GM19467 (cell line): ENCODE results near the gene PAK6.

Experiments
- ATAC-seq: cut with Tn5 transposase; IDR thresholded peaks from one replicate; pipeline ENCODE4 v1.9.1; 2021; ENCODE audit warnings: mild to moderate bottlenecking, moderate library complexity; ENCODE audit not compliant: unreplicated experiment

Gene PAK6

GRCh38 chr15:40307421-40308211 is 68.8 kb downstream of the PAK6 start, which contains the start of gene PLCB2:
Gene PLCB2 (minus strand): TSS chr15:40307935. CDS start chr15:40307672, 263 bp downstream.
- ATAC-seq = peak; percentile 47

GRCh38 chr15:40309344-40309862 is 70.5 kb downstream of the PAK6 start:
- no peak for ATAC-seq

- ATAC-seq = no peak
Measured at GRCh38 chr15:40310001-40310959, 71.4 kb downstream of the PAK6 start.

- no peak for ATAC-seq
Measured at GRCh38 chr15:40310993-40311392, 72.1 kb downstream of the PAK6 start.

- ATAC-seq = no peak
Measured at GRCh38 chr15:40312370-40313158, 73.7 kb downstream of the PAK6 start.

GRCh38 chr15:40313531-40314398 is 74.9 kb downstream of the PAK6 start:
- no peak for ATAC-seq

GRCh38 chr15:40314723-40315276 is 75.9 kb downstream of the PAK6 start:
- ATAC-seq = no peak

- ATAC-seq = no peak
Measured at GRCh38 chr15:40316931-40317330, 78.1 kb downstream of the PAK6 start.

- no peak for ATAC-seq
Measured at GRCh38 chr15:40317580-40317979, 78.7 kb downstream of the PAK6 start.

GRCh38 chr15:40320409-40320808 is 81.5 kb downstream of the PAK6 start:
- ATAC-seq = no peak

GRCh38 chr15:40320931-40321371 is 82.1 kb downstream of the PAK6 start:
- no peak for ATAC-seq

- no peak for ATAC-seq
Measured at GRCh38 chr15:40322531-40323238, 83.8 kb downstream of the PAK6 start.

GRCh38 chr15:40323239-40323952 is 84.5 kb downstream of the PAK6 start, which contains the start of gene INAFM2:
Gene INAFM2 (plus strand): TSS chr15:40323692. CDS start chr15:40324056, 364 bp downstream.
- ATAC-seq = peak; percentile 89

GRCh38 chr15:40323953-40324937 is 85.4 kb downstream of the PAK6 start:
- ATAC-seq = no peak

GRCh38 chr15:40325188-40325587 is 86.3 kb downstream of the PAK6 start:
- ATAC-seq = no peak

- ATAC-seq = no peak
Measured at GRCh38 chr15:40325700-40326099, 86.8 kb downstream of the PAK6 start.
